GM23338 (cell line): ENCODE data around the gene CACNA1B.

Experiments
- CREB1 ChIP-seq: fragments of 250-450 bp; sonication (Bioruptor Pico); IDR thresholded peaks from 2 replicates; pipeline ENCODE4 v1.5.0; 2020; ENCODE audit warnings: low read depth, mild to moderate bottlenecking, moderate library complexity
- CTCF ChIP-seq, 2 experiments: fragments of 200-600 bp in 1 of 2; sonication (generic) in 1 of 2; conservative IDR thresholded peaks; 2 replicates each; pipeline versions ENCODE4 v1.5.1 to v1.6.1; 2016 to 2017; ENCODE audit warnings: antibody characterized with exemption in 2 of 2, low read depth in 2 of 2, mild to moderate bottlenecking in 2 of 2, moderate library complexity in 1 of 2
- ETS1 ChIP-seq: IDR thresholded peaks from 2 replicates; pipeline ENCODE4 v1.6.1; 2016; ENCODE audit warnings: antibody characterized with exemption
- EZH2 ChIP-seq: fragments of 200-600 bp; sonication (generic); IDR thresholded peaks from one replicate; pipeline ENCODE4 v1.8.0; 2017; ENCODE audit warnings: antibody characterized with exemption, mild to moderate bottlenecking, low read depth; ENCODE audit not compliant: unreplicated experiment
- EZH2phosphoT487 ChIP-seq: fragments of 200-600 bp; sonication (generic); IDR thresholded peaks from one replicate; pipeline ENCODE4 v1.8.1; 2018; ENCODE audit warnings: antibody characterized with exemption; ENCODE audit not compliant: unreplicated experiment
- JUNB ChIP-seq: IDR thresholded peaks from one replicate; pipeline ENCODE4 v1.6.1; 2016; ENCODE audit warnings: antibody characterized with exemption; ENCODE audit not compliant: unreplicated experiment
- NANOG ChIP-seq: IDR thresholded peaks from 2 replicates; pipeline ENCODE4 v1.6.1; 2016; ENCODE audit warnings: antibody characterized with exemption, borderline replicate concordance
- POLR2AphosphoS5 ChIP-seq: IDR thresholded peaks from 2 replicates; pipeline ENCODE4 v1.6.1; 2016; ENCODE audit warnings: antibody characterized with exemption, low read depth
- REST ChIP-seq: IDR thresholded peaks from one replicate; pipeline ENCODE4 v1.6.1; 2018; ENCODE audit warnings: antibody characterized with exemption; ENCODE audit not compliant: unreplicated experiment
- STAT1 ChIP-seq: IDR thresholded peaks from one replicate; pipeline ENCODE4 v1.6.1; 2016; ENCODE audit warnings: antibody characterized with exemption; ENCODE audit not compliant: unreplicated experiment
- ZNF114 ChIP-seq: fragments of 250-450 bp; sonication (Bioruptor Pico); IDR thresholded peaks from 2 replicates; pipeline ENCODE4 v1.5.0; 2020; ENCODE audit warnings: mild to moderate bottlenecking, moderate library complexity
- ZNF331 ChIP-seq: fragments of 250-450 bp; sonication (Bioruptor Pico); IDR thresholded peaks from 2 replicates; pipeline ENCODE4 v1.5.0; 2020; ENCODE audit warnings: low read depth, mild to moderate bottlenecking, moderate library complexity
- ZNF462 ChIP-seq: fragments of 250-450 bp; sonication (Bioruptor Pico); IDR thresholded peaks from 2 replicates; pipeline ENCODE4 v1.5.0; 2020; ENCODE audit warnings: mild to moderate bottlenecking, moderate library complexity

GRCh38 chr9:137956039-137956438, 78.5 kb downstream of the CACNA1B start:
- TF ChIP-seq EZH2 (no peak), CTCF (conservative IDR thresholded peaks at IDR 0.05; ENCODE audit: low read depth in 2 of 2) (no peak), EZH2phosphoT487 (no peak), REST (no peak), JUNB (no peak), POLR2AphosphoS5 (no peak), CREB1 (CRISPR knock-in tag) (no peak), STAT1 (no peak), NANOG (no peak), ZNF114 (CRISPR knock-in tag) (no peak), ZNF331 (no peak), ETS1 (no peak), ZNF462 (CRISPR knock-in tag) (no peak)
